Uterus (tissue), 2 donors: ENCODE data around the gene JHY.

ENCODE experiments used
- CTCF ChIP-seq, 4 experiments: fragments of 200-600 bp in 2 of 4; fragments of 450-650 bp in 2 of 4; sonication (generic) in 2 of 4; IDR thresholded peaks; one replicate each; pipeline ENCODE4 v1.5.1; 2016 to 2019; ENCODE audit warnings: antibody characterized with exemption in 4 of 4, mild to moderate bottlenecking in 2 of 4, moderate library complexity in 1 of 4
- POLR2A ChIP-seq, 2 donors: fragments of 450-650 bp; IDR thresholded peaks; one replicate each; pipeline ENCODE4 v1.6.1; 2016; ENCODE audit warnings: antibody characterized with exemption in 2 of 2, mild to moderate bottlenecking in 1 of 2, moderate library complexity in 1 of 2

- TF ChIP-seq CTCF (IDR thresholded peaks at IDR 0.05) (no peak), POLR2A (IDR thresholded peaks at IDR 0.05) (no peak)
These were observed 68.7 kb downstream of the JHY start for GRCh38 chr11:122951211-122951610.
